Cortex of kidney (tissue), 1 donor: ENCODE results near the gene EPS8L2.
"Not testable (repeated sequence)": the region's sequence is repeated elsewhere in the genome, so short reads cannot be mapped to it uniquely, and the experiment has no call there.

Experiments
- DNase-seq: peaks from one replicate; lab custom pipeline; 2025; lab: John Stamatoyannopoulos, UW

Gene EPS8L2

DNA sequence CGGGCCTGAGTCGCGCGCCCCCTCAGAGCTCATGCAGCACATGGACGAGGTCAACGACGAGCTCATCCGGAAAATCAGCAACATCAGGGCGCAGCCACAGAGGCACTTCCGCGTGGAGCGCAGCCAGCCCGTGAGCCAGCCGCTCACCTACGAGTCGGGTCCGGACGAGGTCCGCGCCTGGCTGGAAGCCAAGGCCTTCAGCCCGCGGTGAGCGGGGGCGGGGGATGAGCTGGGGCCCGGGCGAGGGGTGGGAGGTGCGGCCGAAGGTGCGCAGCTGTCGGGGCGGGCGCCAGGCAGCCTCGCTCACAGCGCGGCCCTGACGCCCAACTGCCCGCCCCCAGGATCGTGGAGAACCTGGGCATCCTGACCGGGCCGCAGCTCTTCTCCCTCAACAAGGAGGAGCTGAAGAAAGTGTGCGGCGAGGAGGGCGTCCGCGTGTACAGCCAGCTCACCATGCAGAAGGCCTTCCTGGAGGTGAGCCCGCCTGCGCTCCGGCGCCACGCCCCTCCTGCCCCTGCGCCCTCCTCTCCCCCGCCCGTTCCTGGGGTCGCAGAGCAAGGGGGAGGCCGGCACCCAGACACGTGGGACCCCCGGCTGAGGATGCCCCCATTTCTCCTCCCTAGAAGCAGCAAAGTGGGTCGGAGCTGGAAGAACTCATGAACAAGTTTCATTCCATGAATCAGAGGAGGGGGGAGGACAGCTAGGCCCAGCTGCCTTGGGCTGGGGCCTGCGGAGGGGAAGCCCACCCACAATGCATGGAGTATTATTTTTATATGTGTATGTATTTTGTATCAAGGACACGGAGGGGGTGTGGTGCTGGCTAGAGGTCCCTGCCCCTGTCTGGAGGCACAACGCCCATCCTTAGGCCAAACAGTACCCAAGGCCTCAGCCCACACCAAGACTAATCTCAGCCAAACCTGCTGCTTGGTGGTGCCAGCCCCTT lies 20.5 kb downstream of the EPS8L2 start:
- no peak for DNase-seq

DNA sequence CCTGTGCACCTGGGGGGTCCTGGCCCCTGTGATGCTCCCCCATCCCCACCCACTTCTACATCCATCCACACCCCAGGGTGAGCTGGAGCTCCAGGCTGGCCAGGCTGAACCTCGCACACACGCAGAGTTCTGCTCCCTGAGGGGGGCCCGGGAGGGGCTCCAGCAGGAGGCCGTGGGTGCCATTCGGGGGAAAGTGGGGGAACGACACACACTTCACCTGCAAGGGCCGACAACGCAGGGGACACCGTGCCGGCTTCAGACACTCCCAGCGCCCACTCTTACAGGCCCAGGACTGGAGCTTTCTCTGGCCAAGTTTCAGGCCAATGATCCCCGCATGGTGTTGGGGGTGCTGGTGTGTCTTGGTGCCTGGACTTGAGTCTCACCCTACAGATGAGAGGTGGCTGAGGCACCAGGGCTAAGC lies 21.3 kb downstream of the EPS8L2 start:
- DNase-seq = no peak

DNA sequence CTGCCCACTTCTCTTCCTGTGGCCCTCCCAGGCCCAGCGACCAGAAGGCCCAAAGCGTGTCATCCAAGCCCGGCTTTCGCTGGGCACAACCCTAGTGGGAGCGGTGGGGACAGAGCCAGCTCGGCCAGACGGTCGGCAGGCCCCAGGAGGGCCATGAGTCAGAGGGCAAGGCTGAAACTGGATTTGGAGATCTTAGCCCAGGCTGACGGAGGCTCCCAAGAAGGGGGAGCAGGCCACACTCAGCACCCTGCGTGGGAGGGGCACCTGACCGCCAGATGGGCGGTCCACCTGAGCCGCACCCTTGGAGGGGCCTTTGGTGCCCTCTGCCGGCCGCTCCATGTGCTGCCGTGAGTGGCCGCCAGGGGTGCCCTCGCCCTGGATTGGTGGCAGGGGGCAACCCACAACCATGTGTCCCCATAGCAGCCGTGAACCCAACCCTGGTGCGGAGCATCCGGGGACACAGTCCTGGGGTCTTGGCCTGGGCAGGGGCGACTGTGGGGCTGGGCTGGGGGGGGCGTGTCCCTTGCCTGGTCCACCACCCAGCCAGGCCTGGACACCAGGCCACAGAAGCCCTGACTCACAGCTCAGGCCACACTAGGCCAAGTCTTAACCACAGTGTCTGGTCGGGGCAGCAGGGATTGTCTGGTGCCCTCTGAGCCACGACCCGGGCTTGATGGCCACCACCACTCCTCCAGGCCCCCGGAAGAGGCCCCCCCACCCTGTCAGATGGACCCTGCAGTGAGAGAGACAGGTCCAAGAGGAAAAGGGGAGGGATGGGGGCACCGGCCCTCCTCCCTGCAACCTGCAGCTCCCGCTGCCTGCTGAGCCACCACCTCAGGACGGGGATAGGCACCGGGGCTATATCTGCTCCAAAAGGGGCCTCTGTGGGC lies 22.1 kb downstream of the EPS8L2 start:
- DNase-seq = no peak

DNA sequence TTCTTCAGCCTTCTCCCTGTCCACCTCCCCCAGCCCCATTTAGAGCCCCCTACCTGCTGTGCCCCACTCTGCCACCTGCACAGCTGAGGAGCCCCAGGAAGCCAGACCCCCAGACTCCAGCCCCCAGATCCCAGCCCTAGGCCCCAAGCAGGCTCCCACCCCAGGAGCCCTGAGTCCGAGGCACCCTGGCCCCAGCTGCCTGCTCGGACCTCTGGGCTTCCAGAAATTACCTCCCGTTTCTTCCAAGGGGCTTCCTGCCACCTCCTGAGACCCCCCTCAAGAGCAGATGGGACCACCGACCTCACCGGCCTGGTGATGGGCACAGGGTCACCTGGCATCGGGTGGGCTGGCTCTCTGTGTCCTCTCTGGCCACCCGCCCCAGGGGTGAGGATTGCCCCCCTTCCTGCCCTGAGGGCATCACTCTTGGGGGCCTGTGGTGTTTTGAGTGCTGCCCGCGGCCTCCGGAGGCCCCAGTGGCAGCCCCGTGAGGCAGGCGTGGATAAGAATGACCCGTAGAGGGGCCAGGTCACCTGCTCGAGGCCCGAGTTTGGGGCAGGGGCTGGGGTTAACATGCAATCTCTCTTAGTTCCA lies 23.0 kb downstream of the EPS8L2 start:
- no peak for DNase-seq

DNA sequence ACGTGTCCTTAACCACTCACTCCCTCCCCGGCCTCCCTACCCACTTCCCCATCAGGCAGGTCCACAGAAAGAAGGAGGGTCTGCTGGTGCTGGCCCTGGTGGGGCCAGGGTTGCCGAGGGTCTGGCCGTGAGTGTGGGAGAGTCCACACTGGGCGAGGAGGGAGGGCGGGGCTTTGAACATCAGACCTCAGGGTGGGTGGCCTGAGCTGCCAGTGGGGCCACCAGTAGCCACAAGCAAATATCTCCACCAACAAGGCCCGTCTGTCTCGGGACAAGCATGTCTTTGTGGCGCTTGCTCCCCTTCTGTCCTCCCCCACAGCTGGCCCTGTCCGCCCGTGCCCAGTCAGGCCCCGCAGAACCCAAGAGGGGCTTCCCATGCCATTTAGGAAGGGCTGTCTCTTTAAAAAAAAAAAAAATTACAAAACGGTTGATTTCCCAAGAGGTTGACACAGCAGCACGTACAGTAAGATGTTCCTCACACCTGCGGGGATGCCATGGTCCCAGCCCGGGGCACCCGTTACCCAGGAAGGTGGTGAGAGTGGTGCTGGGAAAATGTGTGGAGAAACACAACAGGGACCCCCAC lies 23.6 kb downstream of the EPS8L2 start:
- no peak for DNase-seq

DNA sequence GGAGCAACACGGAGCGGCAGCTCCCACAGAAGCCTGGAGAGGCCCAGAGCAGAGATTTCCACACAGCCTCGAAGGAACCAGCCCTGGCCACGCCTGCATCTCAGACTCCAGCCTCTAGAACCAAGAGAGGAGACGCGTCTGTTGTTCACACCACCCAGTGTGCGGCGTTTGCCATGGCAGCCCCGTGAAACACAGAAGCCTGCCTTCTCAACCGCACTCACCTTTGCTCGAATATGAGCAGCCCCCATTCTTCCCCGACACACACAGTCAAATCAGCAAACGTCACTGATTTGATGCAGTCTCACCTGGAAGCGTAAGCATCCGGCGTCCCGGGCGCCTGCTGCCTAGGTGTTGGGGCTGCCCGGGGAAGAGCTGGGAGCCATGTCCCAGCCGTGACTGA lies 27.0 kb downstream of the EPS8L2 start:
- no peak for DNase-seq

DNA sequence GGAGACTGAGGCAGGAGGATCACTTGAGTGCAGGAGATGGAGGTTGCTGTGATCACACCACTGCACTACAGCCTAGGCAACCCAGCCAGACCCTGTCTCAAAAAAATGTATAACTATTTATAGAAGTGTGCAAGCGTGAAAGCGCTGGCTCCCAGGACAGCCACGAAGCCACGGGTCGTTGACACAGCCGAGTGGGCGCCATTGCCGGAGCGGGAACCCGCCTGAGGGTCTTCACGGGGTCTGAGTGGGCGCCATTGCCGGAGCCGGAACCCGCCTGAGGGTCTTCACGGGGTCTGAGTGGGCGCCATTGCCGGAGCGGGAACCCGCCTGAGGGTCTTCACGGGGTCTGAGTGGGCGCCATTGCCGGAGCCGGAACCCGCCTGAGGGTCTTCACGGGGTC lies 28.5 kb downstream of the EPS8L2 start:
- not testable (repeated sequence) for DNase-seq

DNA sequence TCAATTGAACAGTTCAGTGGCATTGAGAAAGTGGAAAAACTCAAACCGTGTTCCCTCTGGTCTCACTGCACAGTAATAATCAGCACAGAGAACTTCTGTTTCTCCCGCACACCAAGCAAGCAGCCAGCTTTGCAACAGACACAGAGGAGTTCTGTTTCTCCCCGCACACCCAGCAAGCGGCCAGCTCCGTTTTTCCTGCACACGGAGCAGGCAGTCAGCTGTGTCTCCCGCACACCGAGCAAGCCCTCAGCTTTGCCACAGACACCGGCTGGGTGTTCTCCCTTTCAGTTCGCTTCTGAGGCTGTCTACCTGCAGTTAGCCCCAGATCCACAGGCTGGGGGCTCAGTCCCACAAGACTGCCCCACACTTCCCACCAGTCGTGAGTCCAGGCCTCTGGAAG lies 31.3 kb downstream of the EPS8L2 start:
- DNase-seq = no peak

DNA sequence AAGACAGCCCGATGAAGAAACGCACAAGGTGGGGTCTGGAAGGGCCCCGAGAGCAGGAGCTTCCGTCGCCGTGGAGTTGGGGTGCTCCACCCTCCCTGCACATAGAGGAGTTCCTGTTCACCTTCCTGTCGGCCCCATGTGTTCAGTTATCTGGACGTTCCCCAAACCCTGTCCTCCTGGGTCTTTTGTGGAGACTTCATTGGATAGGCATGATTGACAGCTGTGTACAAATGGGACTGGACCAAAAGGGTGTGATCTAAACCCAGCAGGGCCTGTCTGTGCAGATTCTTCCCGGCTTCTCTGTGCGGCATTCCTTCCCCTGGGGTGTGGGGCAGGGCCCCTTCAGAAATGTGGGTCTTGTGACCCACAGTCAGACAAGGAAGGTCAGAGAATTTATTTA lies 31.9 kb downstream of the EPS8L2 start:
- DNase-seq = not testable (repeated sequence)

DNA sequence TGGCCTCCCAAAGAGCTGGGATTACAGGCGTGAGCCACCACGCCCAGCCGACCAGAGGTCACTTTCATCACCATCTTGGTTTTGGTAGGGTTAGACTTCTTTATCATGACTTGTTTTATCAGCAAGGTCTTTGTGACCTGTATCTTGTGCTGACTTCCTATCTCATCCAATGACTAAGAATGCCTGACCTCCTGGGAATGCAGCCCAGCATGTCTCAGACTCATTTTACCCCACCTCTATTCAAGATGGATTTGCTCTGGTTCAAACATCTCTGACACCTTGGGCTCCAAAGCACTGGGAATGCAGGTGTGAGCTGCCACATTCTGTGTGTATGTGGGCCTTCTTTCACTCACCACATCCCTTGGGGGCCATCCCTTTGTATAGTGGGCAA lies 36.1 kb downstream of the EPS8L2 start:
- DNase-seq = no peak

DNA sequence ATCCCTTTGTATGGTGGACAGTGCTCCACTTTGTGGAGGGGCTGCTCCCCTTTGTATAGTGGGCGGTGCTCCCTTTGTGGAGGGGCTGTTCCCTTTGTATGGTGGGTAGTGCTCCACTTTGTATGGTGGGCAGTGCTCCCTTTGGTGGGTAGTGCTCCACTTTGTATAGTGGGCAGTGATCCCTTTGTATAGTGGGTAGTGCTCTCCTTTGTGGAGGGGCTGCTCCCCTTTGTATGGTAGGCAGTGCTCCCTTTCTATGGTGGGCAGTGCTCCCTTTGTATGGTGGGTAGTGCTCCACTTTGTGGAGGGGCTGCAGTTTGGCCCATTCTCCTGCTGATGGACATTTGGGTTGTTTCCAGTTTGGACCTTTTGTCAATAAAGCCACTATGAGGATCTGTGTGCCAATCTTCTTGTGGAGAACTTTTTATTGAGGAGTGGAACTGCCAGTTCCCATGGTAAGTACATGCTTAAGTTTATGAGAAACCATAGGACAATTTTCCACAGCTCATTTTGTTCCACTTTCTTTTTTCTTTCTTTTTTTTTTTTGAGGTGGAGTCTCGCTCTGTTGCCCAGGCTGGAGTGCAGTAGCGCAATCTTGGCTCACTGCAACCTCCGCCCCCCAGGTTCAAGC lies 36.7 kb downstream of the EPS8L2 start:
- no peak for DNase-seq

DNA sequence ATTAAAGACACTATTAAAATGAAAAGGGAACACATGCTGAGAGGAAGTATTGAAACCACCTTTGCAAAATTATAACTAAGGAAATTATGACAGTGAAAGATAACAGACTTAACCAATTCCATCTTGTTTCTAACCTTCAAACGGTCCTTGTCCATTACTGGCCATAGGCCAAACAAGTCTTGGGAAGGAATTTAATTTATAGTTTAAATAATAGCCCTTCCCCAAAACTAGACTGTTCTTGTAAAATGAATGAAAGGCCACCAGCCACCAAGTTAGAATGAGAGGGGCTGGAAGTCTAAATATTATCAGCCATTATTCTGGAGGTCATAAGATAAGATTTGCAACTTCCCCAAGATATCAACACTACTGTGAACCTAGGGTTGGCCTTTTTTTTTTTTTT lies 39.4 kb downstream of the EPS8L2 start:
- DNase-seq = no peak

DNA sequence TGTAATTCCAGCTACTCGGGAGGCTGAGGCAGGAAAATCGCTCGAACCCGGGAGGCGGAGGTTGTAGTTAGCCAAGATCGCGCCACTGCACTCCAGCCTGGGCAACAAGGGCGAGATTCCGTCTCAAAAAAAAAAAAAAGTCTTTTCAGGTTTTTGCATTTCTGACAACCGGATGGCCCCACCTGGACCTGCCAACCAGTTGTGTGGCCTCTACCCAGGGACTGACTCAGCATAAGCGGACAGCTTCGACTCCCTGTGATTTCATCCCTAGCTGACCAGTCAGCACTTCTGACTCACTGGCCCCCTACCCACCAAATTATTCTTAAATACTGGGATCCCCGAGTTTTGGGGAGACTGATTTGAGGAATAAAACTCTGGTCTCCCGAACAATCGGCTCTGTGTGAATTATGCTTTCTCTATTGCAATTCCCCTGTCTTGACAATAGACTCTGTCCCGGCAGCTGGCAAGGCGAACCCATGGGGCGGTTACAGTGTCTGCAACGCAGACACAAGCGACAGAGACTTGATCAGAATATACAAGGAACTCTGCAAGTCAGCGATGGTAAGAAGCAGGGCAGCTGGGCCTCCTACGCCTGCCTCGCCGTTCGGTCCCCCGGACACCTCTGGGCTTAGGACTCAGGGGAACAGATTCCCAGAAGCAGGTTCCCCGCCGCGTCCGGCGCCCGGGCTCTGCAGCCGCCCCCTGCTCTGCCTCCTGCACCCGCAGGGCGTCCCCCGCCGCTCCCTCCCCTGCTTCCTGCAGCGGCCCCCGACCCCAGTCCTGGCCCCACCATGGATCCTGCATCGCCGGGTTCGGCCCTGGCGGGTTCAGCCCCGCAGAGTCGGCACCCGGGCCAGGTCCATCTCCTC lies 40.5 kb downstream of the EPS8L2 start:
- no peak for DNase-seq

DNA sequence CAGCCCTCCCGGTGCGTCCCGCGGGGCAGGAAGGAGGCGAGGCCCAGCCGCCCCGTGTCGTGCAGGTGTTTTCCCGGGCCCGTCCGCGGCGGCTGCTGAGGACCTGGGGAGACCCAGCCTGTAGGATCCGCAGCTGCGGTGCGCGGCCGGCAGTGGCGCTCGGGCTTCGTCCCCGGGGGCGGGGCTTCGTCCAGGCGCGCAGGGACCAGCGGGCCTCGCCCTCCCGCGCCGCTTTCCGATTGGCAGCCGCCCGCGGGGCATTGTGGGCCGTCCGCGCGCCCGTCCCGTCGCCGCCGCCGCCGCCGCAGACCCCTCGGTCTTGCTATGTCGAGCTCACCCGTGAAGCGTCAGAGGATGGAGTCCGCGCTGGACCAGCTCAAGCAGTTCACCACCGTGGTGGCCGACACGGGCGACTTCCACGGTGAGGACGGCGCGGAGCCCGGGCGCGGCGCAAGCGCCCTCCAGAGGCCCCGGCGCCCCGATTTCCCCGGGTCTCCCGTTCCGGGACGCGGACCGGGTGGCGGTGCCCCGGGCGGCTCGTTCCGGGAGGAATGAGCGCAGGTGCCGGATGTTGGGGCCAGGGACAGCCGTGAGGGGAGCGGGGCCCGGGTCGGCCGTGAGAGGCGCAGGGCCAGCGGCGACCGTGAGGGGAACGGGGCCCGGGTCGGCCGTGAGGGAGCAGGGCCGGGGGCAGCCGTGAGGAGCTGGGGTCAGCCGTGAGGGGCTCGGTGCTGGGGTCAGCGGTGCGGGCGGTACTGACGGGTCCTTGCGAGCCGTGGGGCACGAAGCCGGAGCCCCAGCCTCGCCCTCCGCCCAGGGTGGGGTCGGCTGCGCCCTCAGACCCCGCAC lies 41.4 kb downstream of the EPS8L2 start, which contains the start of gene TALDO1:
TALDO1 (plus strand) TSS at position 307 of the 849 bp plus-strand sequence; CDS start at position 325, 18 bp downstream.
- peak; percentile 51 for DNase-seq

DNA sequence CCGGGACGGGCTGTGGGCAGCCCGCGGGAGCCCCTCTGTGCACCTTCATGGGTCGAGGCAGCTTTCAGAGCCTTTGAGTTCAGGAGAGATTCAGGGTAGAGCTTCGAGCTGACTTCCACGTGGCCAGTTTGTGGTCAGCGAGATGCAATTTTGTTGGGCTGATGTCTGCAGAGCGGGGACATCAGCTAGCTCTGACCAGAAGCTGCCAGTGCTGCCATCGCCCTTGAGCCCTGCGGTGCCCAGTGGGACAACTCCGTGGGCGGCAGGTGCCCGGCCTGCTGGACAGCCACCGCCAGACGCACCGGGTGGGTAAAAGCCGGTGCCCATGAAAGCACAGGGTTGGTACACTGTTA lies 42.0 kb downstream of the EPS8L2 start:
- no peak for DNase-seq

DNA sequence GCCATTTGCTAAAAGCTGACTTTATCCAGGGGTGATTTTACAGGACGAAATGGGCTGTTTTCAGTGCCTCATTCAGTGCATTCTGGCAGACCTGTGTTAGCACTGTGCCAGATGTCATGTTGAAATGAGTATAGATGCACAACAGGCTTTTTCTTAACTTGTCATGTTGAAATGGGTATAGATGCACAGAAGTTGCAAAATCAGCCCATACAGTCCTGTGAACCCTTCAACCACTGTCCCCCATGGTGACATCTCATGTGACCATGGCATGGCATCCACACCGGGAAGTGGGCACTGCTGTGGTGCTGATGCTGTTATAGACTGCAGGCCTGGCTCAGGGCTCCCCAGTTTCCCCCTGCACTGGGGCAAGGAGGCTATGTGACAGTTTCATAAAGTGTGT lies 43.7 kb downstream of the EPS8L2 start:
- DNase-seq = no peak

DNA sequence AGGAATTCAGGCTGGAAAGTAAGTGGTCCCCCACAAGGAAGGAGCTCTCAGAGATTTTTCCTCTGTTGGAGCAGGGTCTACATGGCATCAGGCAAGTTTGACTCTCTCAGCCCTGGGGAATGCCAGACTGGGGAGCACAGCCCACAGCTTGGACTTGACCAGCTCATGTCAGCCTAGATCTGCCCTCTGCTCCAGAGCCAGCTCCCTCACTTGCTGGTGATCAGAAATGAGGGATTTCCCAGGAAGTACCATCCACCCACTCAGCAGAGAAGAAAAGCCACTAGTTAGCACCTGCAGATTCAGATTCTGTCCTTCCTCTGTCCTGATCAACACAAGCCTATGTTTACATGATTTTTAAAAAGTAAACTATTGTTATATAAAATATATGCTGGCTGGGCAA lies 54.2 kb downstream of the EPS8L2 start:
- no peak for DNase-seq

DNA sequence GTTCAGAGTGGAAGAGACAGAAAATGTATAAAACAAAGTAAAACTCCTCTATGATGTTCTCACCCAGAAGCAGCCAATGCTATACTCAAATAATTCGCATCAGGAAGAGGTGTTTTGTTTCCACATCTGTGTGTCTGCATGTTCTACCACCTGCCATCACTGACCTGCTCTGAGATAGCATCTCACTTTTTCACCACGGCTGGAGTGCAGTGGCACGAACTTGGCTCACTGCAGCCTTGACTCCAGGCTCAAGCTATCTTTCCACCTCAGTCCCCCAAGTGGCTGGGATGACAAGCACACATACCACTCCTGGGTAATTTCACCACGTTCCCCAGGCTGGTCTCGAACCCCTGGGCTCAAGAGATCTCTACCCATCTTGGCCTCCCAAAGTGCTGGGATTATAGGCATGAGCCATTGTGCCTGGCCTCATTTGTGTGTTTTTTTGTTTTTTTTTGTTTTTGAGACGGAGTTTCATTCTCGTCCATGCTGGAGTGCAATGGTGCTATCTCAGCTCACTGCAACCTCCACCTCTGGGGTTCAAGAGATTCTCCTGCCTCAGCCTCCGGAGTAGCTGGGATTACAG lies 55.6 kb downstream of the EPS8L2 start:
- no peak for DNase-seq

DNA sequence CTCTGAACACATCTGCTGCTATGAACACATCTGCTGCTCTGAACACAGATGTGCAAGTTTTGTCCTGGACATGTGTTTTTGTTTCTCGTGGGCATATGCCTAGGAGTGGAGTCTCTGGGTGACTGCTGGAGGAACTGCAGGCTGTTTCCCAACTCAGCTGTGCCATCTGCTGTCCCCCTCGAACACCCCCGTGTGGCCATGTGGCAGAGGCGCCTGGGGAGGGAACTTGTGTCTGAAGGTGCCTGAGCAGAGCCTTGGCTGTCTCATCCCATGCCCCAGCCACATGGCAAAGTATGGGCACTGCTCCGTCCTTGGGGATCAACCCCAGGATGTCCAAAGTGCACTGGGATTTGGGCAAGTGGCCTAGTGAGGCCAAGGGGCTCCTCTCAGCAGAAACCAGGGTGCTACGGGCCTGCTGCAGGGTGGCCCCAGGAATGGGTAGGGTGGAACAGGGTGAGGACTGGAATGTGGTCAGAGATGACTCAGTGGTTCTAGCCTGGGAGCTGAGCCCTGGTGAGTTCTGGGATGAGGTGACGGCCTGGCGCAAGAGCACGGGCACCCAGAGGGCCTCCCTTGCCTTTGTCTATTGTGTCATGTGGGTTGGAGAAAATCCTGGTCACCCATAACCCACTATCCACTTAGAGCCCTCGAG lies 56.5 kb downstream of the EPS8L2 start:
- DNase-seq = no peak
